Testis (tissue), 2 donors: ENCODE results near the gene GRM7.

ENCODE experiments used
- CTCF ChIP-seq, 3 experiments: fragments of 450-650 bp in 2 of 3; fragments of 200-600 bp in 1 of 3; sonication (generic) in 1 of 3; IDR thresholded peaks; one replicate each; pipeline ENCODE4 v1.5.1; 2016 to 2019; ENCODE audit warnings: antibody characterized with exemption in 3 of 3, mild to moderate bottlenecking in 2 of 3, moderate library complexity in 1 of 3
- POLR2A ChIP-seq: fragments of 450-650 bp; IDR thresholded peaks from one replicate; pipeline ENCODE4 v1.6.1; 2017; ENCODE audit warnings: antibody characterized with exemption, mild to moderate bottlenecking, moderate library complexity

DNA sequence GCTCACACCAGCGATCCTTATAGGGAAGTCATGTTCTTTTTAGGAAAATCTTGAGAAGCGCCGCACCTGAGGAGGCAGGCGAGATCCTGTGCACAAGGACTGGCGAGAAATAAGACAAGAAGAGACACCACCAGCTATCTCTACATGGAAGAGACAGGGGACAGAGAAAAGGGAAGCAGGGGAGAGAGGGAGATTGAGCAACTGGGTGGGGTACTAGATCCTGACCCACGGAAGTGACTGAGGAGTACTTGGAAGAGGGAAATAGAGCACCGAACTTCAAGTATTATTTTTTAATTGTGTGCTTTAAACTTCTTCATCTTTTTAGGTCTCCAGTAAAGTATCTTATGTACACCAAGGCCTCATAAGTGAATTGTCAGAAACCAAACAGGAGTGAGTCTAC is 898.7 kb downstream of the GRM7 start:
- TF ChIP-seq POLR2A (no peak), CTCF (IDR thresholded peaks at IDR 0.05) (no peak)
